Smooth muscle cell (in vitro differentiated cells): ENCODE data around the gene GPR25. TPM values are rescaled to one million over a fixed set of nuclear protein-coding genes. Genes with fewer than 3 reads are reported as not detected.

Experiments used
- DNase-seq: peaks from one replicate; lab custom pipeline; 2025; ENCODE audit not compliant: unreplicated experiment; lab: John Stamatoyannopoulos, UW
- H2AFZ ChIP-seq: fragments of 200-600 bp; sonication (generic); 2 replicates; pipeline ENCODE4 v1.6.0; 2016; ENCODE audit warnings: antibody characterized with exemption, low read depth, mild to moderate bottlenecking
- H3F3A ChIP-seq: fragments of 200-600 bp; sonication (generic); 2 replicates; pipeline ENCODE4 v1.6.0; 2017; ENCODE audit warnings: antibody characterized with exemption, low read depth
- H3K27ac ChIP-seq: fragments of 200-600 bp; sonication (generic); 2 replicates; pipeline ENCODE4 v1.5.1; 2016; ENCODE audit warnings: low read depth, mild to moderate bottlenecking
- H3K27me3 ChIP-seq: fragments of 200-600 bp; sonication (generic); 2 replicates; pipeline ENCODE4 v1.6.1; 2016; ENCODE audit warnings: low read depth, mild to moderate bottlenecking
- H3K36me3 ChIP-seq: fragments of 200-600 bp; sonication (generic); 2 replicates; pipeline ENCODE4 v1.5.1; 2016; ENCODE audit warnings: low read depth
- H3K4me1 ChIP-seq: fragments of 200-600 bp; sonication (generic); 2 replicates; pipeline ENCODE4 v1.5.1; 2016; ENCODE audit warnings: low read depth
- H3K4me2 ChIP-seq: fragments of 200-600 bp; sonication (generic); 2 replicates; pipeline ENCODE4 v1.6.0; 2016; ENCODE audit warnings: mild to moderate bottlenecking
- H3K4me3 ChIP-seq: fragments of 200-600 bp; sonication (generic); 2 replicates; pipeline ENCODE4 v1.5.1; 2016; ENCODE audit warnings: mild to moderate bottlenecking
- H3K79me2 ChIP-seq: fragments of 200-600 bp; sonication (generic); 2 replicates; pipeline ENCODE4 v1.6.0; 2016; ENCODE audit warnings: low read depth, mild to moderate bottlenecking
- H3K9ac ChIP-seq: fragments of 200-600 bp; sonication (generic); 2 replicates; pipeline ENCODE4 v1.6.0; 2016; ENCODE audit warnings: low read depth
- H3K9me3 ChIP-seq: fragments of 200-600 bp; sonication (generic); replicated peaks from 2 replicates; pipeline ENCODE4 v1.5.1; 2016; ENCODE audit warnings: low read depth
- H4K20me1 ChIP-seq: fragments of 200-600 bp; sonication (generic); 2 replicates; pipeline ENCODE4 v1.6.0; 2016; ENCODE audit warnings: low read depth
- WGBS: methylation state at CpG from one replicate; pipeline ENCODE4 v1.1.7; 2016; ENCODE audit warnings: low lambda C conversion rate; 5-methylcytosine and 5-hydroxymethylcytosine counted together
- polyA plus RNA-seq: library from polyadenylated mRNA; unstranded; fragments of >200 nt; fragmentation: Nextera tagmentation; extraction: Ambion mirVana; gene quantifications from 2 replicates; pipeline ENCODE4 v1.2.1, GENCODE V29; 2016
- total RNA-seq: library from RNA; depleted of rRNA; stranded (reverse); fragments of >200 nt; gene quantifications from 2 replicates; pipeline ENCODE4 v1.2.3, GENCODE V29; 2014
- TF ChIP-seq, protein P1 (sequence below): fragments of 200-600 bp; sonication (generic); IDR thresholded peaks from 2 replicates; pipeline ENCODE4 v1.5.1; 2017; ENCODE audit warnings: borderline replicate concordance, mild to moderate bottlenecking, antibody characterized with exemption; ENCODE audit not compliant: insufficient read depth, poor library complexity, severe bottlenecking

GPR25 gene
- total and polyA plus RNA-seq, 2 experiments from 2014 or later: not detected

- H3K4me3 ChIP-seq: no peak overlapping the region
- DNase-seq: no peak
- TF ChIP-seq, protein P1, sequence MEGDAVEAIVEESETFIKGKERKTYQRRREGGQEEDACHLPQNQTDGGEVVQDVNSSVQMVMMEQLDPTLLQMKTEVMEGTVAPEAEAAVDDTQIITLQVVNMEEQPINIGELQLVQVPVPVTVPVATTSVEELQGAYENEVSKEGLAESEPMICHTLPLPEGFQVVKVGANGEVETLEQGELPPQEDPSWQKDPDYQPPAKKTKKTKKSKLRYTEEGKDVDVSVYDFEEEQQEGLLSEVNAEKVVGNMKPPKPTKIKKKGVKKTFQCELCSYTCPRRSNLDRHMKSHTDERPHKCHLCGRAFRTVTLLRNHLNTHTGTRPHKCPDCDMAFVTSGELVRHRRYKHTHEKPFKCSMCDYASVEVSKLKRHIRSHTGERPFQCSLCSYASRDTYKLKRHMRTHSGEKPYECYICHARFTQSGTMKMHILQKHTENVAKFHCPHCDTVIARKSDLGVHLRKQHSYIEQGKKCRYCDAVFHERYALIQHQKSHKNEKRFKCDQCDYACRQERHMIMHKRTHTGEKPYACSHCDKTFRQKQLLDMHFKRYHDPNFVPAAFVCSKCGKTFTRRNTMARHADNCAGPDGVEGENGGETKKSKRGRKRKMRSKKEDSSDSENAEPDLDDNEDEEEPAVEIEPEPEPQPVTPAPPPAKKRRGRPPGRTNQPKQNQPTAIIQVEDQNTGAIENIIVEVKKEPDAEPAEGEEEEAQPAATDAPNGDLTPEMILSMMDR: no peak
- H3K27ac ChIP-seq: no peak overlapping the region
- no peaks in the 10 kb centered on the region for H3K36me3 ChIP-seq
- H3K9me3 ChIP-seq: no peaks in the 10 kb centered on the region
- peaks cover 13% of the 10 kb centered on the region for H3K4me1 ChIP-seq
- WGBS: 69% methylated on average over 3 of the region's 3 CpGs
- H3K4me2 ChIP-seq: no peak overlapping the region
- no peak overlapping the region for H2AFZ ChIP-seq
- no peaks in the 10 kb centered on the region for H3K79me2 ChIP-seq
- no peaks in the 10 kb centered on the region for H4K20me1 ChIP-seq
- H3K27me3 ChIP-seq: no peaks in the 10 kb centered on the region
- H3F3A ChIP-seq: no peaks in the 10 kb centered on the region
- H3K9ac ChIP-seq: no peak overlapping the region
Observed at GRCh38 chr1:200883118-200883517, 10.3 kb downstream of the GPR25 start.

- H3K27ac ChIP-seq: no peak overlapping the region
- H2AFZ ChIP-seq: no peak overlapping the region
- H3K79me2 ChIP-seq: no peaks in the 10 kb centered on the region
- no peak for DNase-seq
- H3F3A ChIP-seq: no peaks in the 10 kb centered on the region
- H3K4me1 ChIP-seq: peaks cover 19% of the 10 kb centered on the region
- no peak overlapping the region for H3K4me3 ChIP-seq
- H4K20me1 ChIP-seq: no peaks in the 10 kb centered on the region
- no peaks in the 10 kb centered on the region for H3K36me3 ChIP-seq
- H3K9me3 ChIP-seq: no peaks in the 10 kb centered on the region
- TF ChIP-seq, protein P1: no peak
- no peak overlapping the region for H3K9ac ChIP-seq
- H3K4me2 ChIP-seq: no peak overlapping the region
- WGBS: 92% methylated on average over 6 of the region's 6 CpGs
- H3K27me3 ChIP-seq: no peaks in the 10 kb centered on the region
Observed at GRCh38 chr1:200885623-200886402, 13.0 kb downstream of the GPR25 start.

DNA sequence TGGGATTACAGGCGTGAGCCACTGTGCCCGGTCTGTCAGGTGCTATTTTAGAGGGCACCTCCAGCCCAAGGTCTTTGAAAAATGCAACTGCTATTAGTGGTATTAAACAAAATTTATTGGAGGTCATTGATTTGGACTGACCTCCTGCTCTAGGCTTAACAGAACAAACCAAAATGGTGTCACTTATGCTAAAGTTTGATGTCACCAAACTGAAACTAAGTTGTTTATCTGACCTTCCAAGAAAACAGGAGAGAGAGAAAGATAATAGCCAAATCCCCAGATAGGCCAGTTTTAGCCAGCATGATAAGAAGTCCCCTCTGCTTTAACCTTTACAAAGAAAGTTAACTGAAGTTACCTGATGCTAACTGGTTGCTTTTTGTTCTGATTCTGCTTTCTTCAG, 13.8 kb downstream of the GPR25 start:
- Histone ChIP-seq H3K79me2 (no peaks in the 10 kb centered on the region), H3K27ac (no peak overlapping the region), H3K4me3 (no peak overlapping the region), H2AFZ (no peak overlapping the region), H3K36me3 (no peaks in the 10 kb centered on the region), H4K20me1 (no peaks in the 10 kb centered on the region), H3K9ac (no peak overlapping the region), H3K4me1 (peaks cover 19% of the 10 kb centered on the region), H3F3A (no peaks in the 10 kb centered on the region), H3K4me2 (no peak overlapping the region), H3K27me3 (no peaks in the 10 kb centered on the region), H3K9me3 (no peaks in the 10 kb centered on the region)
- DNase-seq: no peak
- TF ChIP-seq, protein P1: no peak
- WGBS: 93% methylated on average over 2 of the region's 2 CpGs

GRCh38 chr1:200887036-200887435, 14.3 kb downstream of the GPR25 start:
- Histone ChIP-seq H3K79me2 (no peaks in the 10 kb centered on the region), H3K4me1 (peaks cover 19% of the 10 kb centered on the region), H3K9me3 (no peaks in the 10 kb centered on the region), H3K36me3 (no peaks in the 10 kb centered on the region), H4K20me1 (no peaks in the 10 kb centered on the region), H3K4me2 (no peak overlapping the region), H2AFZ (no peak overlapping the region), H3K9ac (no peak overlapping the region), H3K4me3 (no peak overlapping the region), H3K27me3 (no peaks in the 10 kb centered on the region), H3K27ac (no peak overlapping the region), H3F3A (no peaks in the 10 kb centered on the region)
- no peak for DNase-seq
- 83% methylated on average over 11 of the region's 11 CpGs for WGBS
- TF ChIP-seq, protein P1: no peak
